K562 (cell line): ENCODE results near the gene CTBP2. TPM values are rescaled to one million over a fixed set of nuclear protein-coding genes. Genes with fewer than 3 reads are reported as not detected.

Experiments
- ATAC-seq: fragments of 200-7000 bp; cut with Tn5 transposase; 3 replicates; pipeline ENCODE4 v1.9.1; 2020; ENCODE audit warnings: moderate library complexity
- BruUV-seq: library from RNA; stranded (reverse); fragments of 400-500 nt; replicated peaks from 2 replicates; lab custom pipeline; 2021; lab: Mats Ljungman, UMichigan
- CTCF ChIA-PET: fragments of 300-600 bp; formaldehyde crosslinking; extraction: SDS; loops from one replicate; lab custom pipeline; 2021; ENCODE audit warnings: low intra/inter-chr PET ratio; lab: Yijun Ruan, JAX
- POLR2A ChIA-PET: fragments of 300-600, 350-650 bp; sonication (Branson Sonifier 250); formaldehyde crosslinking; extraction: SDS; loops from one replicate; lab custom pipeline; 2021; ENCODE audit warnings: antibody characterized with exemption, inconsistent platforms; lab: Yijun Ruan, JAX
- DNase-seq, 4 experiments: peaks; one replicate each; pipeline versions ENCODE4 v3.0.0 to v3.0.0-alpha.2; 2011 to 2018; ENCODE audit warnings: low spot score in 3 of 4, mixed read lengths in 3 of 4; ENCODE audit errors: extremely low read depth in 1 of 4
- FAIRE-seq: peaks from 2 replicates; lab custom pipeline; 2011; peaks lifted over from hg19 to GRCh38; lab: Jason Lieb, UNC
- H2AFZ ChIP-seq: 2 replicates; pipeline ENCODE4 v1.6.0; 2011; ENCODE audit warnings: low read depth, low read length, control low read depth, inconsistent platforms
- H3K27ac ChIP-seq: fragments of 200-600 bp; 3 replicates; pipeline ENCODE4 v1.8.0; 2011; ENCODE audit warnings: low read depth, mild to moderate bottlenecking, control low read depth, inconsistent platforms, low read length, moderate library complexity, mixed read lengths; ENCODE audit errors: extremely low read depth
- H3K27me3 ChIP-seq, 2 experiments: fragments of 300-600 bp in 1 of 2; 2 replicates in 1 of 2; 3 replicates in 1 of 2; pipeline versions ENCODE4 v1.6.0 to v1.8.0; 2011; ENCODE audit warnings: inconsistent platforms in 2 of 2, low read length in 2 of 2, mild to moderate bottlenecking in 1 of 2, mixed read lengths in 1 of 2, moderate library complexity in 1 of 2; ENCODE audit not compliant: control insufficient read depth in 2 of 2, insufficient read depth in 2 of 2
- H3K36me3 ChIP-seq: fragments of 300-600 bp; 3 replicates; pipeline ENCODE4 v1.8.0; 2011; ENCODE audit warnings: mild to moderate bottlenecking, low read length, inconsistent platforms; ENCODE audit not compliant: control insufficient read depth, insufficient read depth
- H3K4me1 ChIP-seq, 2 experiments: fragments of 200-600 bp in 1 of 2; replicated peaks in 1 of 2; 2 replicates in 1 of 2; 3 replicates in 1 of 2; pipeline versions ENCODE4 v1.5.1 to v1.8.0; 2011; ENCODE audit warnings: inconsistent platforms in 2 of 2, low read length in 2 of 2, mild to moderate bottlenecking in 1 of 2, mixed read lengths in 1 of 2, moderate library complexity in 1 of 2; ENCODE audit not compliant: control insufficient read depth in 2 of 2, insufficient read depth in 2 of 2
- H3K4me2 ChIP-seq: 2 replicates; pipeline ENCODE4 v1.6.1; 2011; ENCODE audit warnings: low read length, control low read depth, inconsistent platforms, mixed read lengths; ENCODE audit not compliant: insufficient read depth
- H3K4me3 ChIP-seq: fragments of 200-600 bp; sonication (generic), shearing (Covaris generic); 2 replicates; pipeline ENCODE4 v1.5.1; 2016; ENCODE audit warnings: control low read depth, inconsistent platforms
- H3K79me2 ChIP-seq: fragments of 200-600 bp; 3 replicates; pipeline ENCODE4 v1.8.0; 2011; ENCODE audit warnings: low read length, inconsistent platforms; ENCODE audit not compliant: control insufficient read depth, insufficient read depth
- H3K9ac ChIP-seq, 2 experiments: 2 replicates each; pipeline versions ENCODE4 v1.6.0 to v1.6.1; 2011; ENCODE audit warnings: low read depth in 2 of 2, low read length in 2 of 2, control low read depth in 1 of 2, inconsistent platforms in 1 of 2, mild to moderate bottlenecking in 1 of 2, mixed read lengths in 1 of 2; ENCODE audit not compliant: insufficient read depth in 1 of 2
- H3K9me1 ChIP-seq: one replicate; pipeline ENCODE4 v1.6.0; 2011; ENCODE audit warnings: inconsistent platforms, mild to moderate bottlenecking, low read length, moderate library complexity; ENCODE audit not compliant: control insufficient read depth, insufficient read depth
- H3K9me3 ChIP-seq: replicated peaks from 2 replicates; pipeline ENCODE4 v1.5.1; 2011; ENCODE audit warnings: low read depth, low read length, inconsistent platforms; ENCODE audit not compliant: control insufficient read depth, insufficient read depth
- H4K20me1 ChIP-seq: replicated peaks from 2 replicates; pipeline ENCODE4 v1.6.1; 2011; ENCODE audit warnings: low read length, inconsistent platforms, mixed read lengths; ENCODE audit not compliant: control insufficient read depth, insufficient read depth
- BCL6 ChIP-seq: fragments of 250-450 bp; sonication (Bioruptor Pico); IDR thresholded peaks from 2 replicates; pipeline ENCODE4 v1.4.0; 2020
- ELF4 ChIP-seq: fragments of 450-650 bp; formaldehyde crosslinking; IDR thresholded peaks from 2 replicates; pipeline ENCODE4 v1.4.0; 2022; ENCODE audit warnings: missing genetic modification characterization
- HOXB6 ChIP-seq: fragments of 250-450 bp; sonication (Bioruptor Pico); IDR thresholded peaks from 2 replicates; pipeline ENCODE4 v1.5.1; 2022; ENCODE audit warnings: mild to moderate bottlenecking, borderline replicate concordance
- MBD2 ChIP-seq: sonication (generic); IDR thresholded peaks from 2 replicates; pipeline ENCODE4 v1.6.1; 2016; ENCODE audit warnings: low read depth, borderline replicate concordance
- PHB ChIP-seq: fragments of 250-450 bp; sonication (Bioruptor Pico); IDR thresholded peaks from 2 replicates; pipeline ENCODE4 v1.5.0; 2021
- ZNF586 ChIP-seq: fragments of 450-650 bp; formaldehyde crosslinking; conservative IDR thresholded peaks from 2 replicates; pipeline ENCODE4 v1.4.0; 2020; ENCODE audit warnings: mild to moderate bottlenecking, moderate library complexity
- WGBS: fragments of 100-300 bp; shearing (Covaris generic); methylation state at CpG from one replicate; pipeline ENCODE4 v1.1.6; 2016; ENCODE audit warnings: low coverage, mixed read lengths; ENCODE audit not compliant: insufficient coverage; ENCODE audit errors: missing lambda C conversion rate; 5-methylcytosine and 5-hydroxymethylcytosine counted together
- in situ Hi-C: fragments of 300-500 bp; cut with MboI; formaldehyde crosslinking; loops from 4 replicates; pipeline ENCODE4 v1.15.0; 2018; ENCODE audit warnings: inconsistent platforms, mixed read lengths
- intact Hi-C: fragments of 100-400 bp; cut with micrococcal nuclease; formaldehyde crosslinking; loops from 2 replicates; pipeline ENCODE4 v1.14.2; 2022
- polyA plus RNA-seq, 8 experiments: library from polyadenylated mRNA; depleted of rRNA in 4 of 8; stranded (reverse) in 5 of 8; unstranded in 3 of 8; fragments of >200 nt; fragmentation: Nextera tagmentation in 2 of 8; fragmentation: Illumina TruSeq in 1 of 8; extraction: Ambion mirVana in 2 of 8; extraction: Trizol in 1 of 8; gene quantifications; 2 replicates each; pipeline versions ENCODE4 v1.2.1 to v1.2.3, GENCODE V29; 2011 to 2014; ENCODE audit warnings: inconsistent platforms in 1 of 8, missing spikeins in 1 of 8
- total RNA-seq, 7 experiments: library from RNA; depleted of rRNA in 6 of 7; stranded (reverse); fragments of >200 nt in 6 of 7; fragmentation: Illumina TruSeq in 2 of 7; extraction: Trizol in 2 of 7; gene quantifications; 2 replicates each; pipeline versions ENCODE4 v1.2.1 to v1.2.3, GENCODE V29; 2011 to 2021; ENCODE audit warnings: low replicate concordance in 1 of 7
- TF ChIP-seq, protein P1 (sequence below): fragments of 450-650 bp; IDR thresholded peaks from one replicate; pipeline ENCODE4 v1.6.1; 2018; ENCODE audit warnings: mild to moderate bottlenecking, moderate library complexity; ENCODE audit not compliant: partially characterized antibody

CTBP2 gene
- total and polyA plus RNA-seq, 9 of the 15 experiments (the other 6 are each of a cell fraction or from before 2014, with no cell fraction given) = 1.3 to 8.8 (median 5.1) TPM

DNA sequence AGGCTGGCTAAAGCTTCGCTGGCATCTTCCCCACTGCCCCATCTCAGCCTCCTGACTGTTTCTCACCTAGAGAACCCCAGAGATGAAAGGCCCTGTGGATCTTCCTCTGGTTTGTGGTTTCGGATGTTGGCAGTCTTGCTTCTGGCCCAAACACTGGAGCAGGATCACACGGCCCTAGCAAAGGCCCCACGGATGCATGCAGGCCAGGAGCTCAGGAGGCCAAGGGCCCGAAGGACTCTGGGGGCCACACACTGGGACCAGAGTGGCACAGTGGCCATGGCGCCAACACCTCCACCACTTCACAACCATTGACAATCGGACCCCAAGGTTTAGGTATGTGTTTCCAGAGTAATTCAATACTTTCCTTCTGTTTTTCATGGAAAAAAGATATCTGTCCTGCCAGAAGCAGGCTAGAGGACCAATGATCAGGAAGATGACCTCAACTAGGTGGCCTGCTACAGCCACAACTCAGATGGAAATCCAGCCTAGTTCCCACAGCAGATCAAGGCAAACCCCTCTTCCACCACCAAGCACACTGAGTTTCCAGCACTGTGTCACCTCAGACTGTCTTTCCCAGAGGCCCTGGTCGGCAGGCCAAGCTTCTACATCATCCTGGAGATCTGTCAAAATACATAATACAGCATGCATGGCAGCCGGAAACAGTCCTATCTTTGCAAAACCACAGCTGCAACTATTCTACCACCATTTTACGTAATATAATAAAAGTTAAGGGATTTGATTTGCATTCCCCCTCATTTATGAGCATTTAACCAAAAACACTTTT lies 53.0 kb downstream of the CTBP2 start:
- H3K4me1 ChIP-seq = no peaks in the 10 kb centered on the region; a peak in 1 of 5 replicates
- FAIRE-seq = no peak
- in situ Hi-C loops = no loop called here
- no peak overlapping the region for H3K4me2 ChIP-seq
- no peak overlapping the region for H3K9ac ChIP-seq
- peaks cover 3% of the 10 kb centered on the region for H3K9me1 ChIP-seq
- TF ChIP-seq PHB (no peak), MBD2 (no peak), BCL6 (CRISPR knock-in tag) (no peak), HOXB6 (CRISPR knock-in tag) (no peak), ELF4 (CRISPR knock-in tag) (no peak), ZNF586 (no peak)
- TF ChIP-seq, protein P1, sequence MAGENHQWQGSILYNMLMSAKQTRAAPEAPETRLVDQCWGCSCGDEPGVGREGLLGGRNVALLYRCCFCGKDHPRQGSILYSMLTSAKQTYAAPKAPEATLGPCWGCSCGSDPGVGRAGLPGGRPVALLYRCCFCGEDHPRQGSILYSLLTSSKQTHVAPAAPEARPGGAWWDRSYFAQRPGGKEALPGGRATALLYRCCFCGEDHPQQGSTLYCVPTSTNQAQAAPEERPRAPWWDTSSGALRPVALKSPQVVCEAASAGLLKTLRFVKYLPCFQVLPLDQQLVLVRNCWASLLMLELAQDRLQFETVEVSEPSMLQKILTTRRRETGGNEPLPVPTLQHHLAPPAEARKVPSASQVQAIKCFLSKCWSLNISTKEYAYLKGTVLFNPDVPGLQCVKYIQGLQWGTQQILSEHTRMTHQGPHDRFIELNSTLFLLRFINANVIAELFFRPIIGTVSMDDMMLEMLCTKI = no peak
- TF ChIP-seq, all 486 proteins: peak for 0
- no peak overlapping the region for H3K27ac ChIP-seq
- H3K4me3 ChIP-seq = no peak overlapping the region
- H4K20me1 ChIP-seq = peaks cover 12% of the 10 kb centered on the region; the same call in 1 of the 2 replicates
- no peaks in the 10 kb centered on the region for H3K9me3 ChIP-seq
- ChIA-PET CTCF (no interaction called here), POLR2A (no interaction called here)
- peaks cover 87% of the 10 kb centered on the region for H3K79me2 ChIP-seq
- DNase-seq (no peak), ATAC-seq (no peak)
- no TSS peak for BruUV-seq
- no peak overlapping the region for H2AFZ ChIP-seq
- H3K36me3 ChIP-seq = peaks cover 60% of the 10 kb centered on the region
- H3K27me3 ChIP-seq = no peaks in the 10 kb centered on the region
- WGBS = 82% methylated on average over 10 of the region's 10 CpGs
- intact Hi-C loops = no loop called here
